ENCODE data around the gene NRBF2.

The NRBF2 gene

DNA sequence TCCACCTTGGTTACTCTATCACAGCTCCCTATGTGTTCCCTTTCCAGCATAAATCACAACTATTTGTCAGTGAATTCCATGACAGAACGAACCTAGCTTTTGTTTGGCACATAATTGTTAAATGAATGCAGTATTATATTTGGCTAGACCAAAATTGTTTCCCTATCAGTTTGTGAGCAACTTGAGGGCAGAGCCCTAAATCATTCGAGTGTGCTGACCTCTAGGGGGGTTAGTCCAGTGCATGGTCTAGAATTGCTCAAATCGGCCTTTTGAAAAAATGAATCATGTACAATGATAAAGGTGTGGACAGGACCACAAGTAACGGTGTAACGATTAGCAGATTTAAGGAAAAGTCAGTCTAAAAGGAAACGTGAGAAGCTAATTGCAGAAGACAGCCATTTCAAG lies 475 bp upstream of the NRBF2 start:
- TF ChIP-seq GABPA (IDR thresholded peaks at IDR 0.05; ENCODE audit: low read depth) (no peak), SPI1 (IDR thresholded peaks at IDR 0.05; ENCODE audit: borderline replicate concordance, low read depth) (no peak), POLR2AphosphoS5 (IDR thresholded peaks at IDR 0.05; ENCODE audit: low read depth) (no peak)
- TF ChIP-seq, protein P1, sequence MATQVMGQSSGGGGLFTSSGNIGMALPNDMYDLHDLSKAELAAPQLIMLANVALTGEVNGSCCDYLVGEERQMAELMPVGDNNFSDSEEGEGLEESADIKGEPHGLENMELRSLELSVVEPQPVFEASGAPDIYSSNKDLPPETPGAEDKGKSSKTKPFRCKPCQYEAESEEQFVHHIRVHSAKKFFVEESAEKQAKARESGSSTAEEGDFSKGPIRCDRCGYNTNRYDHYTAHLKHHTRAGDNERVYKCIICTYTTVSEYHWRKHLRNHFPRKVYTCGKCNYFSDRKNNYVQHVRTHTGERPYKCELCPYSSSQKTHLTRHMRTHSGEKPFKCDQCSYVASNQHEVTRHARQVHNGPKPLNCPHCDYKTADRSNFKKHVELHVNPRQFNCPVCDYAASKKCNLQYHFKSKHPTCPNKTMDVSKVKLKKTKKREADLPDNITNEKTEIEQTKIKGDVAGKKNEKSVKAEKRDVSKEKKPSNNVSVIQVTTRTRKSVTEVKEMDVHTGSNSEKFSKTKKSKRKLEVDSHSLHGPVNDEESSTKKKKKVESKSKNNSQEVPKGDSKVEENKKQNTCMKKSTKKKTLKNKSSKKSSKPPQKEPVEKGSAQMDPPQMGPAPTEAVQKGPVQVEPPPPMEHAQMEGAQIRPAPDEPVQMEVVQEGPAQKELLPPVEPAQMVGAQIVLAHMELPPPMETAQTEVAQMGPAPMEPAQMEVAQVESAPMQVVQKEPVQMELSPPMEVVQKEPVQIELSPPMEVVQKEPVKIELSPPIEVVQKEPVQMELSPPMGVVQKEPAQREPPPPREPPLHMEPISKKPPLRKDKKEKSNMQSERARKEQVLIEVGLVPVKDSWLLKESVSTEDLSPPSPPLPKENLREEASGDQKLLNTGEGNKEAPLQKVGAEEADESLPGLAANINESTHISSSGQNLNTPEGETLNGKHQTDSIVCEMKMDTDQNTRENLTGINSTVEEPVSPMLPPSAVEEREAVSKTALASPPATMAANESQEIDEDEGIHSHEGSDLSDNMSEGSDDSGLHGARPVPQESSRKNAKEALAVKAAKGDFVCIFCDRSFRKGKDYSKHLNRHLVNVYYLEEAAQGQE (IDR thresholded peaks at IDR 0.05; ENCODE audit: insufficient replicate concordance, low read depth), result no peak
- TF ChIP-seq, protein P2, sequence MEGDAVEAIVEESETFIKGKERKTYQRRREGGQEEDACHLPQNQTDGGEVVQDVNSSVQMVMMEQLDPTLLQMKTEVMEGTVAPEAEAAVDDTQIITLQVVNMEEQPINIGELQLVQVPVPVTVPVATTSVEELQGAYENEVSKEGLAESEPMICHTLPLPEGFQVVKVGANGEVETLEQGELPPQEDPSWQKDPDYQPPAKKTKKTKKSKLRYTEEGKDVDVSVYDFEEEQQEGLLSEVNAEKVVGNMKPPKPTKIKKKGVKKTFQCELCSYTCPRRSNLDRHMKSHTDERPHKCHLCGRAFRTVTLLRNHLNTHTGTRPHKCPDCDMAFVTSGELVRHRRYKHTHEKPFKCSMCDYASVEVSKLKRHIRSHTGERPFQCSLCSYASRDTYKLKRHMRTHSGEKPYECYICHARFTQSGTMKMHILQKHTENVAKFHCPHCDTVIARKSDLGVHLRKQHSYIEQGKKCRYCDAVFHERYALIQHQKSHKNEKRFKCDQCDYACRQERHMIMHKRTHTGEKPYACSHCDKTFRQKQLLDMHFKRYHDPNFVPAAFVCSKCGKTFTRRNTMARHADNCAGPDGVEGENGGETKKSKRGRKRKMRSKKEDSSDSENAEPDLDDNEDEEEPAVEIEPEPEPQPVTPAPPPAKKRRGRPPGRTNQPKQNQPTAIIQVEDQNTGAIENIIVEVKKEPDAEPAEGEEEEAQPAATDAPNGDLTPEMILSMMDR (IDR thresholded peaks at IDR 0.05; ENCODE audit: insufficient read depth, low read length), result no peak
- no peaks in the 10 kb centered on the region for H3K27me3 ChIP-seq (ENCODE audit: insufficient read depth, poor library complexity, severe bottlenecking)
- H3K27ac ChIP-seq (replicated peaks), result peak overlapping the region; percentile 55
- no peak overlapping the region for H3K4me3 ChIP-seq (replicated peaks; ENCODE audit: insufficient read depth, low read length)
- DNase-seq (ENCODE audit: low read depth in 1 of 2, low spot score in 1 of 2), result no peak

DNA sequence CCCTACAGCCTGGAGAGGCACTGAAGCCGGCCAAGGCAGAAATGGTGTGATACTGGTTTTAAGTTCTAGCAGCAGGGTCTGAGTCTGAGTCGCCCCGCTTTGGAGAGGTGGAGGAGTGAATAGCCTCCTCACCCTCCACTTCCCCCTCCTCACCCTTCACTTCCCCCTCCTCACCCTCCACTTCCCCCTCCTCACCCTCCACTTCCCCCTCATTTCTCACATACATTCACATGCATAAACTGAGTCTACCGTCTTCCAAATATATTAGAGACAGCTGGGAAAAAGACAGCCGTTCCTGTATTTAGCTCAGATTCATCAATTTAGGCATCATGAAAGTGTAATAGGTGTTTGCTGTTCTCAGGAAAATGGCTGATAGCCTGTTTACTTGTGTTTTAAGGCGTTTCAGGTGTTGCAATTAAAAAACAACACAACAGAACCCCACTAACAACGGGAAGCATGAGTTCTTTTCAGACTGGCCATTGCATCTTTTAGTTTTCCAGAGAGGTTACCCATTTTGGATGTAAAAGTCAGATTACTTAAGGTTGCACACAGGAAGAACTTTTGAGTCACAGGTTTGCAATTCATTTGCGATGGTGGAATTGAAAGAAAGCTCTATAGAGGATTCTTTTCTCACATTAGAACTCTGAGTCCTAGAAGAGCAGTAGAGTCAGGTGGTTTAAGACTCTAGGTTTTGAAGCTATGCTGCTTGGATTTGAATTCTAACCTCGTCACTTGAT lies 861 bp downstream of the NRBF2 start:
- peak overlapping the region; percentile 84 for H3K4me3 ChIP-seq (replicated peaks; ENCODE audit: insufficient read depth, low read length)
- no peaks in the 10 kb centered on the region for H3K27me3 ChIP-seq (ENCODE audit: insufficient read depth, poor library complexity, severe bottlenecking)
- DNase-seq (ENCODE audit: low read depth in 1 of 2, low spot score in 1 of 2), result peak in 1 of 2 experiments; percentile 60
- peak overlapping the region; percentile 86 for H3K27ac ChIP-seq (replicated peaks)
- no peak for TF ChIP-seq POLR2AphosphoS5 (IDR thresholded peaks at IDR 0.05; ENCODE audit: low read depth)
- TF ChIP-seq, protein P1 (IDR thresholded peaks at IDR 0.05; ENCODE audit: insufficient replicate concordance, low read depth), result no peak
- TF ChIP-seq, protein P2 (IDR thresholded peaks at IDR 0.05; ENCODE audit: insufficient read depth, low read length), result no peak
- TF ChIP-seq GABPA (IDR thresholded peaks at IDR 0.05; ENCODE audit: low read depth), result no peak
- TF ChIP-seq SPI1 (IDR thresholded peaks at IDR 0.05; ENCODE audit: borderline replicate concordance, low read depth), result peak; percentile 85

DNA sequence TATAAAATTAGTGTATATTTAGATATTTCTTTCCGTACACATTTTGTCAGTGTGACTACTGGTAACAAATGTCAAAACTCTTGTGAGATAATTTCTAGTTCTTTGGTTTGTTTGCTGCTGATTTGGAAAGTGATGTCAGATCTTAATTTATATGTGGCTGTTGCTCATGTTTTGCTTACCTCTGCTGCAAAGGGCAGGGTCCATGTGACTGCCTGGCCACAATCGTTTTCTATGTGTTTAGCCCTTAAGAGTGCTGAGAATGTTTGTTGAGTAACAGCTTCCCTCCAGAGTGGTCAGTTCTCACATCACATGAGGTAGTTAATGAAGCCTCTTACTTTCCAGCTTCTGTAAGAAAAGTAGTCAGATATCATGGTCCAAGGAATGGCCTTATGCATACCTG lies 4.2 kb downstream of the NRBF2 start:
- no peak for TF ChIP-seq POLR2AphosphoS5 (IDR thresholded peaks at IDR 0.05; ENCODE audit: low read depth)
- TF ChIP-seq, protein P1 (IDR thresholded peaks at IDR 0.05; ENCODE audit: insufficient replicate concordance, low read depth), result no peak
- no peak for TF ChIP-seq SPI1 (IDR thresholded peaks at IDR 0.05; ENCODE audit: borderline replicate concordance, low read depth)
- TF ChIP-seq, protein P2 (IDR thresholded peaks at IDR 0.05; ENCODE audit: insufficient read depth, low read length), result no peak
- no peak for TF ChIP-seq GABPA (IDR thresholded peaks at IDR 0.05; ENCODE audit: low read depth)
- Histone ChIP-seq H3K4me3 (replicated peaks; ENCODE audit: insufficient read depth, low read length) (no peak overlapping the region), H3K27ac (replicated peaks) (no peak overlapping the region), H3K27me3 (ENCODE audit: insufficient read depth, poor library complexity, severe bottlenecking) (no peaks in the 10 kb centered on the region)
- DNase-seq (ENCODE audit: low read depth in 1 of 2, low spot score in 1 of 2), result peak in 1 of 2 experiments; percentile 6

Measured in HL-60 (cell line).